PC-3 (cell line): Measurements from ENCODE around the gene WSCD2. TPM values are rescaled to one million over a fixed set of nuclear protein-coding genes. Genes with fewer than 3 reads are reported as not detected.

Experiments used
- ATAC-seq: fragments of 200-7000 bp; cut with Tn5 transposase; 2 replicates; pipeline ENCODE4 v1.9.1; 2020; ENCODE audit warnings: mild to moderate bottlenecking, moderate library complexity
- BruUV-seq: library from RNA; stranded (reverse); fragments of 400-500 nt; replicated peaks from 2 replicates; lab custom pipeline; 2021; lab: Mats Ljungman, UMichigan
- CTCF ChIA-PET: fragments of 300-600 bp; sonication (Branson Sonifier 250); formaldehyde crosslinking; loops from one replicate; lab custom pipeline; 2022; ENCODE audit warnings: antibody characterized with exemption; lab: Charles Lee
- POLR2A ChIA-PET: fragments of 300-600 bp; sonication (Branson Sonifier 250); formaldehyde crosslinking; loops from one replicate; lab custom pipeline; 2022; ENCODE audit warnings: antibody characterized with exemption; ENCODE audit not compliant: unreplicated experiment; lab: Charles Lee
- DNase-seq: peaks from one replicate; pipeline ENCODE4 v3.0.0-alpha.2; 2015
- H2AFZ ChIP-seq: fragments of 300-600 bp; sonication (generic); 2 replicates; pipeline ENCODE4 v1.6.0; 2016; ENCODE audit warnings: antibody characterized with exemption, low read length
- H3F3A ChIP-seq: fragments of 300-600 bp; sonication (generic); one replicate; pipeline ENCODE4 v1.6.0; 2017; ENCODE audit warnings: antibody characterized with exemption, low read length, control low read depth, mild to moderate bottlenecking; ENCODE audit not compliant: unreplicated experiment
- H3K27ac ChIP-seq: fragments of 300-600 bp; sonication (generic); 2 replicates; pipeline ENCODE4 v1.5.1; 2016; ENCODE audit warnings: mild to moderate bottlenecking, low read length
- H3K27me3 ChIP-seq: fragments of 300-600 bp; sonication (generic); 2 replicates; pipeline ENCODE4 v1.6.1; 2016; ENCODE audit warnings: low read length, mixed read lengths
- H3K36me3 ChIP-seq: fragments of 300-600 bp; sonication (generic); 2 replicates; pipeline ENCODE4 v1.6.1; 2016; ENCODE audit warnings: low read depth, mixed run types, low read length, mixed read lengths
- H3K4me1 ChIP-seq: fragments of 300-600 bp; sonication (generic); 2 replicates; pipeline ENCODE4 v1.5.1; 2016; ENCODE audit warnings: low read length; ENCODE audit not compliant: insufficient read depth
- H3K4me2 ChIP-seq: fragments of 300-600 bp; sonication (generic); 2 replicates; pipeline ENCODE4 v1.6.0; 2016; ENCODE audit warnings: low read length
- H3K4me3 ChIP-seq: fragments of 300-600 bp; sonication (generic); 2 replicates; pipeline ENCODE4 v1.5.1; 2016; ENCODE audit warnings: mild to moderate bottlenecking, low read length, mixed read lengths
- H3K79me2 ChIP-seq: fragments of 300-600 bp; sonication (generic); 2 replicates; pipeline ENCODE4 v1.6.1; 2017; ENCODE audit warnings: low read length, mixed read lengths
- H3K9ac ChIP-seq: fragments of 300-600 bp; sonication (generic); 2 replicates; pipeline ENCODE4 v1.6.0; 2016; ENCODE audit warnings: mild to moderate bottlenecking, low read length
- H3K9me2 ChIP-seq: fragments of 300-600 bp; sonication (generic); replicated peaks from 2 replicates; pipeline ENCODE4 v1.6.1; 2016; ENCODE audit warnings: mixed run types, low read length, mixed read lengths
- H3K9me3 ChIP-seq: fragments of 300-600 bp; sonication (generic); 2 replicates; pipeline ENCODE4 v1.6.1; 2016; ENCODE audit warnings: low read length, mixed read lengths
- H4K20me1 ChIP-seq: fragments of 300-600 bp; sonication (generic); 2 replicates; pipeline ENCODE4 v1.6.1; 2016; ENCODE audit warnings: low read length, mixed read lengths
- EZH2 ChIP-seq: fragments of 300-600 bp; sonication (generic); IDR thresholded peaks from one replicate; pipeline ENCODE4 v1.6.1; 2017; ENCODE audit warnings: antibody characterized with exemption, mild to moderate bottlenecking, low read length; ENCODE audit not compliant: unreplicated experiment
- EZH2phosphoT487 ChIP-seq: fragments of 300-600 bp; sonication (generic); IDR thresholded peaks from 2 replicates; pipeline ENCODE4 v1.6.1; 2018; ENCODE audit warnings: mild to moderate bottlenecking, antibody characterized with exemption, low read length, borderline replicate concordance
- intact Hi-C: fragments of 100-400 bp; cut with micrococcal nuclease; formaldehyde crosslinking; loops from 2 replicates; pipeline ENCODE4 v1.9.0; 2023
- total RNA-seq: library from RNA; depleted of rRNA; stranded (reverse); fragments of >200 nt; gene quantifications from 2 replicates; pipeline ENCODE4 v1.2.3, GENCODE V29; 2014
- TF ChIP-seq, protein P1 (sequence below): fragments of 300-600 bp; sonication (generic); conservative IDR thresholded peaks from 2 replicates; pipeline ENCODE4 v1.5.1; 2017; ENCODE audit warnings: antibody characterized with exemption, low read depth, mild to moderate bottlenecking, low read length

The WSCD2 gene
- total RNA-seq, 1 experiment from 2014 or later, result not detected

DNA sequence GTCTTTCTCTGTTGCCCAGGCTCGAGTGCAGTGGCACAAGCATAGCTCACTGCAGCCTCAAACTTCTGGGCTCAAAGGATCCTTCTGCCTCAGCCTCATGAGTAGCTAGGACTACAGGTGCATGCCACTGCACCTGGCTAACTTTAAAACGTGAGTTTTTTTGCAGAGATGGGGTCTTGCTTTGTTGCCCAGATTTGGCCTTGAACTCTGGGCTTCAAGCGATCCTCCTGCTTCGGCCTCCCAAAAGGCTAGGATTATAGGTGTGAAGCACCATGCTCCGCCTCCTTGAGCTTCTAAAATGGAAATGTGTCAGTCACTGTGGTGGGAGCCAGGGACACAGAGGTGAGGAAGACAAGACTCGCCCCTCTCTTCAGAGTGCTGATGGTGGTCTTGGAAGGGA, 45.6 kb downstream of the WSCD2 start:
- no peak for DNase-seq
- no peak overlapping the region for H3K9ac ChIP-seq
- no peak overlapping the region for H3K27ac ChIP-seq
- no peaks in the 10 kb centered on the region for H3K4me1 ChIP-seq
- intact Hi-C loops, result no loop called here
- H3K27me3 ChIP-seq, result peaks cover 17% of the 10 kb centered on the region
- no peak for ATAC-seq
- H4K20me1 ChIP-seq, result no peaks in the 10 kb centered on the region
- no peaks in the 10 kb centered on the region for H3K79me2 ChIP-seq
- CTCF ChIA-PET, result no interaction called here
- BruUV-seq, result no TSS peak
- TF ChIP-seq EZH2phosphoT487, result no peak
- TF ChIP-seq EZH2, result no peak
- TF ChIP-seq, protein P1, sequence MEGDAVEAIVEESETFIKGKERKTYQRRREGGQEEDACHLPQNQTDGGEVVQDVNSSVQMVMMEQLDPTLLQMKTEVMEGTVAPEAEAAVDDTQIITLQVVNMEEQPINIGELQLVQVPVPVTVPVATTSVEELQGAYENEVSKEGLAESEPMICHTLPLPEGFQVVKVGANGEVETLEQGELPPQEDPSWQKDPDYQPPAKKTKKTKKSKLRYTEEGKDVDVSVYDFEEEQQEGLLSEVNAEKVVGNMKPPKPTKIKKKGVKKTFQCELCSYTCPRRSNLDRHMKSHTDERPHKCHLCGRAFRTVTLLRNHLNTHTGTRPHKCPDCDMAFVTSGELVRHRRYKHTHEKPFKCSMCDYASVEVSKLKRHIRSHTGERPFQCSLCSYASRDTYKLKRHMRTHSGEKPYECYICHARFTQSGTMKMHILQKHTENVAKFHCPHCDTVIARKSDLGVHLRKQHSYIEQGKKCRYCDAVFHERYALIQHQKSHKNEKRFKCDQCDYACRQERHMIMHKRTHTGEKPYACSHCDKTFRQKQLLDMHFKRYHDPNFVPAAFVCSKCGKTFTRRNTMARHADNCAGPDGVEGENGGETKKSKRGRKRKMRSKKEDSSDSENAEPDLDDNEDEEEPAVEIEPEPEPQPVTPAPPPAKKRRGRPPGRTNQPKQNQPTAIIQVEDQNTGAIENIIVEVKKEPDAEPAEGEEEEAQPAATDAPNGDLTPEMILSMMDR, result no peak
- no peaks in the 10 kb centered on the region for H3K9me3 ChIP-seq
- no peak overlapping the region for H3K4me2 ChIP-seq
- no peaks in the 10 kb centered on the region for H3F3A ChIP-seq
- no peak overlapping the region for H3K4me3 ChIP-seq
- POLR2A ChIA-PET, result no interaction called here
- no peak overlapping the region for H2AFZ ChIP-seq
- no peaks in the 10 kb centered on the region for H3K36me3 ChIP-seq
- H3K9me2 ChIP-seq, result no peaks in the 10 kb centered on the region

GRCh38 chr12:108175310-108175709, 46.2 kb downstream of the WSCD2 start:
- Histone ChIP-seq H3K27ac (no peak overlapping the region), H4K20me1 (no peaks in the 10 kb centered on the region), H3K4me1 (no peaks in the 10 kb centered on the region), H3K27me3 (peaks cover 11% of the 10 kb centered on the region), H3K4me2 (no peak overlapping the region), H3K4me3 (no peak overlapping the region), H3K9ac (no peak overlapping the region), H3K9me2 (no peaks in the 10 kb centered on the region), H3K79me2 (no peaks in the 10 kb centered on the region), H3K36me3 (no peaks in the 10 kb centered on the region), H3F3A (no peaks in the 10 kb centered on the region), H3K9me3 (no peaks in the 10 kb centered on the region), H2AFZ (no peak overlapping the region)
- CTCF ChIA-PET, result no interaction called here
- DNase-seq, result no peak
- BruUV-seq, result no TSS peak
- ATAC-seq, result no peak
- no peak for TF ChIP-seq EZH2
- POLR2A ChIA-PET, result no interaction called here
- intact Hi-C loops, result no loop called here

GRCh38 chr12:108176292-108176691, 47.2 kb downstream of the WSCD2 start:
- H3K4me2 ChIP-seq, result no peak overlapping the region
- ATAC-seq, result no peak
- H3K4me1 ChIP-seq, result no peaks in the 10 kb centered on the region
- no peak for DNase-seq
- intact Hi-C loops, result no loop called here
- no peaks in the 10 kb centered on the region for H3K79me2 ChIP-seq
- no peak overlapping the region for H3K27ac ChIP-seq
- H3K4me3 ChIP-seq, result no peak overlapping the region
- no peaks in the 10 kb centered on the region for H3K9me3 ChIP-seq
- no TSS peak for BruUV-seq
- ChIA-PET CTCF (no interaction called here), POLR2A (no interaction called here)
- no peaks in the 10 kb centered on the region for H3F3A ChIP-seq
- no peak overlapping the region for H3K9ac ChIP-seq
- H3K27me3 ChIP-seq, result peaks cover 7% of the 10 kb centered on the region
- H2AFZ ChIP-seq, result no peak overlapping the region
- no peaks in the 10 kb centered on the region for H3K36me3 ChIP-seq
- TF ChIP-seq EZH2 (no peak), EZH2phosphoT487 (no peak)
- TF ChIP-seq, protein P1, result no peak
- no peaks in the 10 kb centered on the region for H4K20me1 ChIP-seq
- no peaks in the 10 kb centered on the region for H3K9me2 ChIP-seq
